ENCODE measurements around the gene DGKI.

DGKI gene

DNA sequence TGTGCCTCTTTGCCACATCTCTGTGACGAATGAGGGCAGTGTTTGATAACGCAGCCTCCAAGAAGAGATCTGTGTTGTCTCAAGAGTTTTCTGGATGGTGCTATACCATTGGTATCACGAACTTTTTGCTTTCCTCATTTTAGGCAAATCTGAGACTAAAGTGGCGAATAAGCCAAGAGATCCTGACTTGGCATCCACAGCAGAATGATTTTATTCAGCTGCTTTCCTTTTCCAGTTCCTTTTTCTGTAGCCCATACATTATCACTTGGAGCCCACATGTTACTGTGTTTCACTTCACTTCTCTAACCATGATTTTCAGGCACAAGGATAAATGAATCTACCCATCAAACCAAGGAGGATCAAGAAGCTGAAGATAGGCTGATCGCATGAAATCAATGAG lies 325.3 kb downstream of the DGKI start:
- Histone ChIP-seq H4K8ac (ENCODE audit: low read depth, low read length) (no peak overlapping the region), H3K23ac (ENCODE audit: low read depth, low read length, poor library complexity) (no peak overlapping the region), H3K4ac (ENCODE audit: low read length) (no peak overlapping the region), H3K18ac (ENCODE audit: low read length) (no peak overlapping the region), H2BK120ac (ENCODE audit: low read depth, low read length) (no peak overlapping the region), H3K4me1 (ENCODE audit: control insufficient read depth in 2 of 2, insufficient read depth in 1 of 2, low read depth in 1 of 2, low read length in 2 of 2) (peaks cover 0 to 4% of the 10 kb centered on the region in 2 donors), H3K27me3 (ENCODE audit: control insufficient read depth in 3 of 3, insufficient read depth in 3 of 3, low read depth in 1 of 3, low read length in 3 of 3) (no peaks in the 10 kb centered on the region), H2AFZ (ENCODE audit: low read length) (no peak overlapping the region), H3K4me2 (ENCODE audit: insufficient read depth, low read length, poor library complexity, severe bottlenecking) (no peak overlapping the region), H2BK5ac (ENCODE audit: low read length) (no peak overlapping the region), H3K4me3 (ENCODE audit: low read length in 2 of 2) (no peak overlapping the region), H2BK15ac (ENCODE audit: low read length) (no peak overlapping the region), H3K36me3 (replicated peaks in 1 of 2; ENCODE audit: control insufficient read depth in 2 of 2, insufficient read depth in 2 of 2, low read length in 2 of 2) (no peaks in the 10 kb centered on the region), H3K79me1 (ENCODE audit: low read depth, low read length) (no peaks in the 10 kb centered on the region), H3K9me3 (replicated peaks in 1 of 2; ENCODE audit: control insufficient read depth in 2 of 2, insufficient read depth in 1 of 2, low read depth in 1 of 2, low read length in 2 of 2) (no peaks in the 10 kb centered on the region), H3K9ac (ENCODE audit: low read depth, low read length, poor library complexity) (no peak overlapping the region), H4K91ac (ENCODE audit: low read depth, low read length, poor library complexity) (no peak overlapping the region), H2BK12ac (ENCODE audit: low read length) (no peak overlapping the region), H2AK5ac (ENCODE audit: low read depth, low read length) (no peak overlapping the region), H3K27ac (replicated peaks; ENCODE audit: low read length) (no peak overlapping the region), H3K14ac (ENCODE audit: low read length) (no peak overlapping the region)
- no CpG with 5 or more reads among the region's 5 CpGs for WGBS, 2 donors (ENCODE audit: extremely low coverage in 2 of 2, insufficient read length in 2 of 2, insufficient replicate concordance in 1 of 2)
- no peak for DNase-seq (ENCODE audit: low spot score)

- H3K9me3 ChIP-seq (replicated peaks in 1 of 2; ENCODE audit: control insufficient read depth in 2 of 2, insufficient read depth in 1 of 2, low read depth in 1 of 2, low read length in 2 of 2), result no peaks in the 10 kb centered on the region
- H4K91ac ChIP-seq (ENCODE audit: low read depth, low read length, poor library complexity), result no peak overlapping the region
- no peak overlapping the region for H3K23ac ChIP-seq (ENCODE audit: low read depth, low read length, poor library complexity)
- H3K4me2 ChIP-seq (ENCODE audit: insufficient read depth, low read length, poor library complexity, severe bottlenecking), result no peak overlapping the region
- no peak overlapping the region for H3K4ac ChIP-seq (ENCODE audit: low read length)
- no peaks in the 10 kb centered on the region for H3K27me3 ChIP-seq (ENCODE audit: control insufficient read depth in 3 of 3, insufficient read depth in 3 of 3, low read depth in 1 of 3, low read length in 3 of 3)
- H3K4me3 ChIP-seq (ENCODE audit: low read length in 2 of 2), result no peak overlapping the region
- no peaks in the 10 kb centered on the region for H3K79me1 ChIP-seq (ENCODE audit: low read depth, low read length)
- H4K8ac ChIP-seq (ENCODE audit: low read depth, low read length), result no peak overlapping the region
- no peak overlapping the region for H2AK5ac ChIP-seq (ENCODE audit: low read depth, low read length)
- no peak overlapping the region for H2AFZ ChIP-seq (ENCODE audit: low read length)
- no peak overlapping the region for H3K18ac ChIP-seq (ENCODE audit: low read length)
- H2BK12ac ChIP-seq (ENCODE audit: low read length), result no peak overlapping the region
- no peak overlapping the region for H3K14ac ChIP-seq (ENCODE audit: low read length)
- H2BK5ac ChIP-seq (ENCODE audit: low read length), result no peak overlapping the region
- no peak overlapping the region for H3K27ac ChIP-seq (replicated peaks; ENCODE audit: low read length)
- H3K4me1 ChIP-seq (ENCODE audit: control insufficient read depth in 2 of 2, insufficient read depth in 1 of 2, low read depth in 1 of 2, low read length in 2 of 2), result peaks cover 0 to 4% of the 10 kb centered on the region in 2 donors
- H2BK120ac ChIP-seq (ENCODE audit: low read depth, low read length), result no peak overlapping the region
- H3K36me3 ChIP-seq (replicated peaks in 1 of 2; ENCODE audit: control insufficient read depth in 2 of 2, insufficient read depth in 2 of 2, low read length in 2 of 2), result no peaks in the 10 kb centered on the region
- no CpG with 5 or more reads among the region's 1 CpG for WGBS, 2 donors (ENCODE audit: extremely low coverage in 2 of 2, insufficient read length in 2 of 2, insufficient replicate concordance in 1 of 2)
- DNase-seq (ENCODE audit: low spot score), result no peak
- H3K9ac ChIP-seq (ENCODE audit: low read depth, low read length, poor library complexity), result no peak overlapping the region
- H2BK15ac ChIP-seq (ENCODE audit: low read length), result no peak overlapping the region
Measured at GRCh38 chr7:137519947-137520346, 326.8 kb downstream of the DGKI start.

- Histone ChIP-seq H3K18ac (ENCODE audit: low read length) (no peak overlapping the region), H3K9ac (ENCODE audit: low read depth, low read length, poor library complexity) (no peak overlapping the region), H2AK5ac (ENCODE audit: low read depth, low read length) (no peak overlapping the region), H3K27ac (replicated peaks; ENCODE audit: low read length) (no peak overlapping the region), H3K27me3 (ENCODE audit: control insufficient read depth in 3 of 3, insufficient read depth in 3 of 3, low read depth in 1 of 3, low read length in 3 of 3) (no peaks in the 10 kb centered on the region), H2BK120ac (ENCODE audit: low read depth, low read length) (no peak overlapping the region), H3K9me3 (replicated peaks in 1 of 2; ENCODE audit: control insufficient read depth in 2 of 2, insufficient read depth in 1 of 2, low read depth in 1 of 2, low read length in 2 of 2) (no peaks in the 10 kb centered on the region), H3K4me3 (ENCODE audit: low read length in 2 of 2) (no peak overlapping the region), H3K36me3 (replicated peaks in 1 of 2; ENCODE audit: control insufficient read depth in 2 of 2, insufficient read depth in 2 of 2, low read length in 2 of 2) (no peaks in the 10 kb centered on the region), H2AFZ (ENCODE audit: low read length) (no peak overlapping the region), H3K79me1 (ENCODE audit: low read depth, low read length) (no peaks in the 10 kb centered on the region), H2BK12ac (ENCODE audit: low read length) (no peak overlapping the region), H4K8ac (ENCODE audit: low read depth, low read length) (no peak overlapping the region), H3K4me1 (ENCODE audit: control insufficient read depth in 2 of 2, insufficient read depth in 1 of 2, low read depth in 1 of 2, low read length in 2 of 2) (peaks cover 0 to 4% of the 10 kb centered on the region in 2 donors), H4K91ac (ENCODE audit: low read depth, low read length, poor library complexity) (no peak overlapping the region), H3K4ac (ENCODE audit: low read length) (no peak overlapping the region), H2BK5ac (ENCODE audit: low read length) (no peak overlapping the region), H3K4me2 (ENCODE audit: insufficient read depth, low read length, poor library complexity, severe bottlenecking) (no peak overlapping the region), H3K14ac (ENCODE audit: low read length) (no peak overlapping the region), H2BK15ac (ENCODE audit: low read length) (no peak overlapping the region), H3K23ac (ENCODE audit: low read depth, low read length, poor library complexity) (no peak overlapping the region)
- DNase-seq (ENCODE audit: low spot score), result no peak
- no CpG with 5 or more reads among the region's 4 CpGs for WGBS, 2 donors (ENCODE audit: extremely low coverage in 2 of 2, insufficient read length in 2 of 2, insufficient replicate concordance in 1 of 2)
Measured at GRCh38 chr7:137519181-137519691, 327.5 kb downstream of the DGKI start.

DNA sequence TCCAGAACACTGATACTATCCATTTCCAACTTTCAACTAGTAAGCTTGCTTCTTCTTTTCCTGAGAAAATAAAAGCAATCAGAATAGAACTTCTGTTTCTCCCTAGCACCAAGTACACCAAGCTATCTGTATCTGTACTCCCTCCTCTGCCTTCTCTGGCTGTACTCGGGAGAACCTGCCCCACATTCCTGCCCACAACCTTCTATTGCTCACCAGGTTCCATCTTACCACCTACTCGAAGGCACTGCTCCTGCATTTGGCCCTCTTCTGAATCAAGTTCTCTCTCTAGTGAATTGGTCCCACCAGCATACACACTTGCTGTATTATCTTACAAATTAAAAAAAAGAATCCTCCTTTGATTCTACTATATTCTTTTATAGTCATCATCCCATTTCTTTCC lies 333.7 kb downstream of the DGKI start:
- Histone ChIP-seq H3K9me3 (replicated peaks in 1 of 2; ENCODE audit: control insufficient read depth in 2 of 2, insufficient read depth in 1 of 2, low read depth in 1 of 2, low read length in 2 of 2) (peaks cover 0 to 1% of the 10 kb centered on the region in 2 donors), H3K4me3 (ENCODE audit: low read length in 2 of 2) (no peak overlapping the region), H3K4me1 (ENCODE audit: control insufficient read depth in 2 of 2, insufficient read depth in 1 of 2, low read depth in 1 of 2, low read length in 2 of 2) (peaks cover 0 to 2% of the 10 kb centered on the region in 2 donors), H3K14ac (ENCODE audit: low read length) (no peak overlapping the region), H3K79me1 (ENCODE audit: low read depth, low read length) (no peaks in the 10 kb centered on the region), H4K8ac (ENCODE audit: low read depth, low read length) (no peak overlapping the region), H3K18ac (ENCODE audit: low read length) (no peak overlapping the region), H3K27me3 (ENCODE audit: control insufficient read depth in 3 of 3, insufficient read depth in 3 of 3, low read depth in 1 of 3, low read length in 3 of 3) (no peaks in the 10 kb centered on the region), H3K27ac (replicated peaks; ENCODE audit: low read length) (no peak overlapping the region), H2BK5ac (ENCODE audit: low read length) (no peak overlapping the region), H3K4me2 (ENCODE audit: insufficient read depth, low read length, poor library complexity, severe bottlenecking) (no peak overlapping the region), H2AK5ac (ENCODE audit: low read depth, low read length) (no peak overlapping the region), H4K91ac (ENCODE audit: low read depth, low read length, poor library complexity) (no peak overlapping the region), H3K4ac (ENCODE audit: low read length) (no peak overlapping the region), H3K36me3 (replicated peaks in 1 of 2; ENCODE audit: control insufficient read depth in 2 of 2, insufficient read depth in 2 of 2, low read length in 2 of 2) (no peaks in the 10 kb centered on the region), H3K23ac (ENCODE audit: low read depth, low read length, poor library complexity) (no peak overlapping the region), H2AFZ (ENCODE audit: low read length) (no peak overlapping the region), H3K9ac (ENCODE audit: low read depth, low read length, poor library complexity) (no peak overlapping the region), H2BK12ac (ENCODE audit: low read length) (no peak overlapping the region), H2BK15ac (ENCODE audit: low read length) (no peak overlapping the region), H2BK120ac (ENCODE audit: low read depth, low read length) (no peak overlapping the region)
- no CpG with 5 or more reads among the region's 2 CpGs for WGBS, 2 donors (ENCODE audit: extremely low coverage in 2 of 2, insufficient read length in 2 of 2, insufficient replicate concordance in 1 of 2)
- no peak for DNase-seq (ENCODE audit: low spot score)

Data from neuronal stem cell (in vitro differentiated cells).